Activated T-helper 1 cell treated with anti-CD3 and anti-CD28 coated beads, Interleukin-2, amount 50 U/mL, for 16 hours (primary cell): ENCODE measurements around the gene SEC31B.

ENCODE experiments used
- DNase-seq, 2 donors: peaks; one replicate each; pipeline ENCODE4 v3.0.0-alpha.2; 2020; ENCODE audit warnings: low read depth in 1 of 2, low spot score in 1 of 2

Gene SEC31B

DNA sequence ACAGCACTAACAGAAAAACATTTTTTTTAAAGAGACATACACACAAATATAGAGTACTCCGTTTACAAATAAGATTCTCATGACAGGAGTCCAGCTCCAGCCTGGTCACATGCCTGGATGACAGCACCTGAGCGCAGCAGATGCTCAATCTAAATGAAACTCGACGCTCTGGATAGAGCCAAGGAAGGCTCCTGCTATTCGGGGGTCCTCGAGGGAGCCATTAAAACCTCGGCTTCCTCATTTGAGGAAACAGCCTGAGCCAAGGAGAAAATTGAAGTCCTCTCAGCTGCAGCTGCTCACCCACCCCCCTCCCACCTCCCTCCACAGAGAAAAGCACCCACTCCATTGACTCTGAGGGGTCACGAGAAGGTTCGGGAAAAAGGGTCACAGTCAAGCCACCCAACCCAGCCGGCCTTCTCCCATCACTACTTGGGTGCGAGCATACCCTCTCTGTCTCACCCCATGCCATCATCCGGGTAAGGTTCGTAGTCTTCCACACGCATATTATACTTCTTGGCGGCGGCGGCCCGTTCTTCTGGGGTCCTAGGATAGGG is 9.3 kb upstream of the SEC31B start:
- no peak for DNase-seq

DNA sequence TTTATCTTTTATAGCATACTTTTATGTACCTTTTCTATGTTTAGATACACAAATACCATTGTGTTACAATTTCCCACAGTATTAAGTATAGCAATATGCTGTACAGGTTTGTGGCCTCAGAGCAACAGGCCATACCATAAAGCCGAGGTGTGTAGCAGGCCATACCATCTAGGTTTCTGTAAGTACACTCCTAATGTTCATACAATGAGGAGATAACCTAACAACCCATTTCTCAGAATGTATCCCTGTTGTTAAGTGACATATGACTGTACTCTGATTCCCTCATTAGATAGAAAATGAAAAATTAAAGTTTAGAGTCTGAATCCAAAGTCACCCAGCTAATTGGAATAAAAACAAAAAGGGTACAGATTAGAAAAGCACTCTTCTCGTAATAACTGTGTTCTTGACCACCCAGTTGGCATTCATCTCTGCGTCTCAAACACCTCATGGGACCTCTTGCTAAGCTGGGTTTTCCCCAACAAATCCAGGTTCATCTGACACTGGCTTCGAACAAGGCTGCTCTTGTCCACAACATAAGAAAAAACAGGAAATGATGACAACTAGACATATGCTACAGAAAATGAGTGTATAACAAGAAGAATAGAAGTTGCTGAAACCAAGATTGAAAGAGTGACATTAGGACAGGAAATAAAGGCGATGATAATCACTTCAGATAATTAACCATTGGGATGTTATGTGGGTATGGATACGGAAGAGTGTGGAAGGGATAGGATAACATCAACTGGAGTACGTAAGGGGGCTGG is 8.6 kb upstream of the SEC31B start:
- no peak for DNase-seq

- DNase-seq, result no peak
Observed at GRCh38 chr10:100524638-100525037, 5.0 kb upstream of the SEC31B start.

GRCh38 chr10:100524206-100524605 is 4.5 kb upstream of the SEC31B start:
- no peak for DNase-seq

- no peak for DNase-seq
Observed at GRCh38 chr10:100522945-100523344, 3.3 kb upstream of the SEC31B start.

- no peak for DNase-seq
Observed at GRCh38 chr10:100522107-100522801, 2.6 kb upstream of the SEC31B start.

DNA sequence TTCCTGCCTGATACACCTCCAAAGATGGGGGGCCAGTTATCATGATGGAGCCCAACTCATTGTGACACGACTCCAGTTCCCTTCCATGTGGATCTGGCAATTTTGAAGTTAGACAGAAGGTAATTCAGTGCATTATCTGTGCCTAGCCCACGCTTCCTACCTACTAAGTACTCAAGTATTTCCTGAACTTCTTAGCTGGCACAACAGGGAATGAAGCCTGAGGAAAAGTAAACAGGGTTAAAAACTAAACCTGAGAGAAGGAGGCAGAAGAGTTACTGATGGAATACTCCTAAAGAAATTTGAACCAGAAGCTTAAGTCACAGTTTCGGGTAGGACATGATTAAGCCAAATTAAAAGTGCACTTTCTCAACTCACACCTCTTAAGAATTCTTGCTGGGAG is 1.1 kb upstream of the SEC31B start:
- no peak for DNase-seq

GRCh38 chr10:100518761-100519241 is 860 bp downstream of the SEC31B start:
- no peak for DNase-seq

- no peak for DNase-seq
Observed at GRCh38 chr10:100516847-100517246, 2.8 kb downstream of the SEC31B start.

GRCh38 chr10:100515612-100516011 is 4.0 kb downstream of the SEC31B start:
- no peak for DNase-seq

- peak; percentile 26 to 31 for DNase-seq
Observed at GRCh38 chr10:100510533-100511308, 8.9 kb downstream of the SEC31B start.

GRCh38 chr10:100509241-100509840 is 10.3 kb downstream of the SEC31B start:
- peak in 1 of 2 donors; percentile 15 for DNase-seq

DNA sequence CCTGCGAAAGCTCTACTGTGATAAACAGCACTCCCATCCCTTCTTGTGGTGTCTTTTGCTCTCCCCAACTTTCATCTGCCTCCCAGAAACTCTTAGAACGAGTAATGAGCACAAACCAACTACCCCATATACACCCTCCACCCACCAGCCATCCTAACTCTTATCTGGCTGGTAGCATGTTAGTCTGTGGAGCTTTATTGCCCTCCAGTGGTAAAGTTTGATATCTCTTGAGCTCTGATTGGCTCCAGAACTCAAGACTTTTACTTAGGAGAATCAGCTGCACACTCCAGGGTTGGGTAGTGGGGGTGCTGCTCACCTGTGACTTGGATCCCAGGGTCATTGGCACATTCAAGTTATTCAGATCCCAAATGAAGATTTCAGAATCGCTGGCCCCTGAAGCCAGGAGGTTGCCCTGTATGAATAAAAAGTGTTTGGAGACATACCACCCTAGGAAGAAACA is 10.9 kb downstream of the SEC31B start:
- DNase-seq, result no peak

GRCh38 chr10:100508266-100508665 is 11.4 kb downstream of the SEC31B start:
- DNase-seq, result no peak

- DNase-seq, result no peak
Observed at GRCh38 chr10:100507357-100507732, 12.3 kb downstream of the SEC31B start.

- no peak for DNase-seq
Observed at GRCh38 chr10:100506596-100507356, 12.9 kb downstream of the SEC31B start.

GRCh38 chr10:100505164-100505563 is 14.5 kb downstream of the SEC31B start:
- DNase-seq, result no peak

DNA sequence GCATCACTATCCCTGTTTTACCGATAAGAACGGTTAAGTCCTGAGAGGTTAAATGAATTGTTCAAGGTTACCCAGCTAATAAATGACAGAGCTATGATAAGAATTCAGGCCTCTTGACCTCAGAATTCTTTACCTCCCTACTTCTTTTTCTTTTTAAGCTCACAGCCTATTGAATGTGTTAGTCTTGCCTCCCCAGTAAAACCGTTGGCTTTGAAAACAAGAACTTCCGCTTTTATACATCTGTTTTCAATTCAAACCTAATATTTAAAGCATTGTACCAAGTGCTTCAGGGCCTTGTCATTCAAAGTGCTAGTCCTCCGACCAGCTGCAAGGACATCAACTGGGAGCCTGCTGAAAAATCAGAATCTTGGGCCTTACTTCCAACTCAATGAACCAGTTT is 15.6 kb downstream of the SEC31B start:
- DNase-seq, result no peak

GRCh38 chr10:100502926-100503494 is 16.7 kb downstream of the SEC31B start:
- DNase-seq, result no peak

DNA sequence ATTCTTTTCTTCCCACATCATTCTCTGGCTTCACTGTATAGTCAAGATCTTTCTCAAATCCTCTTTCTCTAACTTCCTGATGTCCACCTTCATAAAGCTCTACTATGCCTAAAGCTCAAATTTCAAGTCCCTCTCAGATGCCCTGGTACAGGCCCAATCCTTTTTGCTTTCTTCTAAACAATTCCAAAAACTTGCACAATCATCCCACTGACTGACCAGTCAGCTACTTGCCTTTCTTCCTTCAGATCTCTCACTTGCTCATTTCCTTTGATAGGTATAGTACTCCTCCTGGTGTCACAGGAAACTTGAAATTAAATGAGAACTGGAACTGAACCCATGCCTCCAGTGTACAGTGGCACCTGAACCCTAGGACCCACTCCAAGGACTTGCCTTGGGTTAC is 18.2 kb downstream of the SEC31B start:
- DNase-seq, result no peak
